Calu3 (cell line): ENCODE measurements around the gene LRRN1. TPM values are rescaled to one million over a fixed set of nuclear protein-coding genes. Genes with fewer than 3 reads are reported as not detected.
"Not testable (repeated sequence)": the region's sequence is repeated elsewhere in the genome, so short reads cannot be mapped to it uniquely, and the experiment has no call there.

ENCODE experiments used
- BruUV-seq: library from RNA; stranded (reverse); fragments of 400-500 nt; replicated peaks from 2 replicates; lab custom pipeline; 2021; lab: Mats Ljungman, UMichigan
- CTCF ChIA-PET: fragments of 300-600 bp; sonication (Branson Sonifier 250); formaldehyde crosslinking; loops from one replicate; lab custom pipeline; 2022; ENCODE audit warnings: antibody characterized with exemption; lab: Charles Lee
- DNase-seq: peaks from one replicate; pipeline ENCODE4 v3.0.0; 2022
- H3K27ac Mint-ChIP-seq: one replicate; pipeline ENCODE4 v1.8.0; 2022; ENCODE audit warnings: mixed read lengths; ENCODE audit not compliant: unreplicated experiment
- H3K27me3 Mint-ChIP-seq: one replicate; pipeline ENCODE4 v1.8.0; 2022; ENCODE audit warnings: mixed read lengths; ENCODE audit not compliant: unreplicated experiment
- H3K36me3 Mint-ChIP-seq: one replicate; pipeline ENCODE4 v1.8.0; 2022; ENCODE audit warnings: mild to moderate bottlenecking, moderate library complexity, mixed read lengths; ENCODE audit not compliant: insufficient read depth, unreplicated experiment
- H3K4me1 Mint-ChIP-seq: one replicate; pipeline ENCODE4 v1.8.0; 2022; ENCODE audit warnings: mild to moderate bottlenecking, low read depth, mixed read lengths; ENCODE audit not compliant: unreplicated experiment
- H3K4me3 Mint-ChIP-seq: one replicate; pipeline ENCODE4 v1.8.0; 2022; ENCODE audit warnings: mild to moderate bottlenecking, low read depth, moderate library complexity, mixed read lengths; ENCODE audit not compliant: unreplicated experiment
- H3K9me3 Mint-ChIP-seq: one replicate; pipeline ENCODE4 v1.8.0; 2022; ENCODE audit warnings: low read depth, mixed read lengths; ENCODE audit not compliant: unreplicated experiment
- CTCF ChIP-seq: fragments of 200-600 bp; IDR thresholded peaks from one replicate; pipeline ENCODE4 v1.8.0; 2022; ENCODE audit warnings: antibody characterized with exemption; ENCODE audit not compliant: unreplicated experiment
- intact Hi-C: fragments of 100-400 bp; cut with micrococcal nuclease; formaldehyde crosslinking; loops from one replicate; pipeline ENCODE4 v1.10.0; 2022; ENCODE audit not compliant: unreplicated experiment
- total RNA-seq: library from RNA; stranded (reverse); gene quantifications from 2 replicates; pipeline ENCODE4 v1.2.3, GENCODE V29; 2022

LRRN1 gene
- total RNA-seq, 1 experiment from 2014 or later = 22.1 TPM

- Mint-ChIP-seq H3K27ac (no peak overlapping the region), H3K9me3 (peaks cover 2% of the 10 kb centered on the region), H3K4me3 (no peak overlapping the region), H3K36me3 (no peaks in the 10 kb centered on the region), H3K4me1 (no peaks in the 10 kb centered on the region), H3K27me3 (no peaks in the 10 kb centered on the region)
- no peak for DNase-seq
- CTCF ChIA-PET = interaction anchor here (0.5 kb wide), 1 partner anchor 22 kb away, joined by 3 read pairs; no protein-coding TSS in a partner anchor
- no TSS peak for BruUV-seq
- no peak for TF ChIP-seq CTCF
- intact Hi-C loops = no loop called here
These were observed 81.8 kb downstream of the LRRN1 start for GRCh38 chr3:3881050-3881449.

- H3K4me1 Mint-ChIP-seq, H3K27me3 Mint-ChIP-seq, H3K9me3 Mint-ChIP-seq, H3K4me3 Mint-ChIP-seq, DNase-seq, CTCF ChIA-PET, H3K27ac Mint-ChIP-seq, intact Hi-C loops, H3K36me3 Mint-ChIP-seq, BruUV-seq: not testable (repeated sequence)
These were observed 88.1 kb downstream of the LRRN1 start for GRCh38 chr3:3887311-3887710.

GRCh38 chr3:3893590-3893989 is 94.4 kb downstream of the LRRN1 start:
- H3K27me3 Mint-ChIP-seq = no peaks in the 10 kb centered on the region
- TF ChIP-seq CTCF = no peak
- no peak for DNase-seq
- no peaks in the 10 kb centered on the region for H3K4me1 Mint-ChIP-seq
- CTCF ChIA-PET = no interaction called here
- H3K4me3 Mint-ChIP-seq = no peak overlapping the region
- BruUV-seq = no TSS peak
- intact Hi-C loops = no loop called here
- no peak overlapping the region for H3K27ac Mint-ChIP-seq
- peaks cover 12% of the 10 kb centered on the region for H3K9me3 Mint-ChIP-seq
- no peaks in the 10 kb centered on the region for H3K36me3 Mint-ChIP-seq
